GM20431 (cell line): ENCODE measurements around the gene RPL12.

Experiments
- in situ Hi-C: fragments of 300-500 bp; cut with MseI, MboI; formaldehyde crosslinking; loops from one replicate; pipeline ENCODE4 v1.15.0; 2020; ENCODE audit warnings: low sequenced_read_pairs; ENCODE audit not compliant: unreplicated experiment

RPL12 gene

DNA sequence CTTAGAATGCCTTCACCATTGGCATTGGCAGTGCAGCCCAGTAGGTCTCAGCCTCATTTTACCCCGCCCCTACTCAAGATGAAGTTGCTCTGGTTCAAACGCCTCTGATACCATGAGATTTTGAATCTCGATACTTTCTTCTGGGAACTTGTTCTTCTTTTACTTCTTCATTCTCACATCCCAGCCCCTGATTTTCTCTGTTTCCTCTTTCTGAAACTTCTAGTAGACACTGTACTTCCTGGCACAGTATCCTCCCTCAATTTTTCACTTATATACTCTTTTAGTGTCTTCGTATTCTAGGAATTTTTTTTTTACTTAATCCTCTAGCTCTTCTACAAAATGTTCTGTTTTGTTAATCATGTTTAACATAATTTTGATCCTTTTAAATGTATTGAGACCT, 40.1 kb downstream of the RPL12 start:
- in situ Hi-C loops: no loop called here

DNA sequence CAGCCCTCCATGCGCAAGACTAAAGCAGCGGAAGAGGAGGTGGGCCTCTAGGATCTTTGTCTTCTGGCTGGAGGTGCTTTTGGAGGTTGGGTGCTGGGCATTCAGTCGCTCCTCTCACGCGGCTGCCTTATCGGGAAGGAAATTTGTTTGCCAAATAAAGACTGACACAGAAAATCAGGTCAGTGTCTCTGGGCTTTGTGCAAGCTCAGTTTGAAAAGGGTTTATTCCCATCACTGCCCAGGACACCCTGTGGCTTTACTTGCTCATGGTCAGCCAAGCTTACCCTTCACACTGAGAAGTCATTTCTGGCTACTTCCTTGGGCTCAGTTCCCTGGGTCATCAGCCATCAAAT, 43.7 kb downstream of the RPL12 start:
- in situ Hi-C loops: no loop called here

DNA sequence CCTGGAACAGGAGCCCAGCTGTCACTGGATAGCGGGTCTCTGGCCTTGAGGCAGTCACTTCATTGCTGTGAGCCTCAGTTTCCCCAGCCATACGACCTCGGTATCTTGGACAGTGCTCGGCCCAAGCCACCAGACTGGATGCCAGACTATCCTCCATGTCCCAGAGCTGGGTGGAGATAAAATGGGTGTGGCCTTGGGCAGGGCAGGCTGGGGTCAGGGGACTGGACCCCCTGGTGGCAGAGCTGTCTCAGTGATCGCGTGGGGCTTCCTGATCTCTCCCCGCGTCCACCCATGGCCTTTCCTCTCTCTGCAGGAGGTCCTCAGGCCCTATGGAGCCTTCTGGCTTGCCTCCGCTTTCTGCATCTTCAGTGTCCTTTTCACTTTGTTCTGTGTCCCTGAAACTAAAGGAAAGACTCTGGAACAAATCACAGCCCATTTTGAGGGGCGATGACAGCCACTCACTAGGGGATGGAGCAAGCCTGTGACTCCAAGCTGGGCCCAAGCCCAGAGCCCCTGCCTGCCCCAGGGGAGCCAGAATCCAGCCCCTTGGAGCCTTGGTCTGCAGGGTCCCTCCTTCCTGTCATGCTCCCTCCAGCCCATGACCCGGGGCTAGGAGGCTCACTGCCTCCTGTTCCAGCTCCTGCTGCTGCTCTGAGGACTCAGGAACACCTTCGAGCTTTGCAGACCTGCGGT, 44.3 kb downstream of the RPL12 start:
- in situ Hi-C loops: no loop called here

DNA sequence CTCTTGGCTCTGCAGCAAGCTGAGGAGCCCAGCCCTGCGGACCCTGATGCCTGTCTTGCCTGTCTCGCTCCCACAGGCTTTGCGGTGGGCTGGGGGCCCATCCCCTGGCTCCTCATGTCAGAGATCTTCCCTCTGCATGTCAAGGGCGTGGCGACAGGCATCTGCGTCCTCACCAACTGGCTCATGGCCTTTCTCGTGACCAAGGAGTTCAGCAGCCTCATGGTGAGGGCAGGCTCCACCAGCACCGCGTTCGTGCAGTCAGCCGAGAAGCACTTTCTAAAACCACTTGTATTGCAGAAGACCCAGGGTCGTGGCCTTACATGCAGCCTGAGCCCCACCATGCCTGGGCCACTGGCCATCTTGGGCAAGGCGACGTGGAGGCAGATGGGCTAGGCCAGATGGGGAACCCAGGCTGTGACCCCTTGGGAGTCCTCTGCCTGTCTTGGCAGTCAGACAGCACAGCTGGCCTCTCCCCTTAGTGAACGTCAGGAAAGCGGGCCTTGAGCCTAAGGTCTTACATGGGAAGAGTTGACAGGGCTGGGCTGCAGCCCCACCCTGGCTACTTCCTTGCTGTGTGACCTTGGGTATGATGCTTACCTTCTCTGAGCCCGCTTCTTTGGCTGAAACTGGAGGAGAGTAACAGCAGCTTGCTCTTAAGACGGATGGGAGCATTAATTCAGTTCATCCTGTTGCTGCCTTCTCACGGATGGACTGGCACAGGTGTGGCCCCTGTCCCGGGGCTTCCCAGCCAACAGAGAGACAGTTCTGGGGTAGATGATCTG, 45.7 kb downstream of the RPL12 start:
- in situ Hi-C loops: no loop called here

DNA sequence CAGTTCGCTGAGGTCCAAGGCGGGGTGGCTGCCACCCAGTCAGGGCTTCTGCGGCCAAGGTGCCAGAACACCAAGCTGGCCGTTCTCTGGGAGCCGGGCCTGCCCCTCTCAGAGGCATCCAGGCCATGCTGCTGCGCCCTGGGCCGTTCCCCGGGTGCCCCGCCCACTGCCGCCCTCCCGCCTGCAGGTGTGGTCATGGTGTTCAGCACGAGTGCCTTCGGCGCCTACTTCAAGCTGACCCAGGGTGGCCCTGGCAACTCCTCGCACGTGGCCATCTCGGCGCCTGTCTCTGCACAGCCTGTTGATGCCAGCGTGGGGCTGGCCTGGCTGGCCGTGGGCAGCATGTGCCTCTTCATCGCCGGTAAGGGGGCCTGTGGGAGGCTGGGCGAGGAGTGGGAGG, 46.6 kb downstream of the RPL12 start:
- in situ Hi-C loops: no loop called here

DNA sequence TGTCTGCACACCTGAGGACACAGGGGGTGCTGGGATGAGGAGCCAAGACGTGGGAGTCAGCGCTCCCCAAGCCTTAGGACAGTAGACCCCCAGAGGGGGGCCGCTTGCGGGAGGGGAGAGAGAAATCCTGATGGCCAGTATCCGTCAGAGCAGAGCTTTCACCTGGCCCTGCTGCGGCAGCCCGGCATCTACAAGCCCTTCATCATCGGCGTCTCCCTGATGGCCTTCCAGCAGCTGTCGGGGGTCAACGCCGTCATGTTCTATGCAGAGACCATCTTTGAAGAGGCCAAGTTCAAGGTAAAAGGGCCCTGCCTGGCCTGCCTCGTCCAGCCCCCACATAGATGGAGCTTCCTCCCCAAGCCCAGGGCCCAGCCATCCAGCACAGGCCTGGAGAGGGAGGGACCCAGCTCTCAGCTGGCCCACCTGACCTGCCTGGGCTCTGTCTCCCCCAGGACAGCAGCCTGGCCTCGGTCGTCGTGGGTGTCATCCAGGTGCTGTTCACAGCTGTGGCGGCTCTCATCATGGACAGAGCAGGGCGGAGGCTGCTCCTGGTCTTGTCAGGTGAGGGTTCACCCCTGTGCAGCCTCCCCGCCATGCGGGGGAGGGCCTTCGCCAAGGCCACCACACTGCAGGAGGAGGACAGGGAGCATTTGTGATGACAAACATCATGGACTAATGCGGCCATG, 47.6 kb downstream of the RPL12 start:
- in situ Hi-C loops: no loop called here

DNA sequence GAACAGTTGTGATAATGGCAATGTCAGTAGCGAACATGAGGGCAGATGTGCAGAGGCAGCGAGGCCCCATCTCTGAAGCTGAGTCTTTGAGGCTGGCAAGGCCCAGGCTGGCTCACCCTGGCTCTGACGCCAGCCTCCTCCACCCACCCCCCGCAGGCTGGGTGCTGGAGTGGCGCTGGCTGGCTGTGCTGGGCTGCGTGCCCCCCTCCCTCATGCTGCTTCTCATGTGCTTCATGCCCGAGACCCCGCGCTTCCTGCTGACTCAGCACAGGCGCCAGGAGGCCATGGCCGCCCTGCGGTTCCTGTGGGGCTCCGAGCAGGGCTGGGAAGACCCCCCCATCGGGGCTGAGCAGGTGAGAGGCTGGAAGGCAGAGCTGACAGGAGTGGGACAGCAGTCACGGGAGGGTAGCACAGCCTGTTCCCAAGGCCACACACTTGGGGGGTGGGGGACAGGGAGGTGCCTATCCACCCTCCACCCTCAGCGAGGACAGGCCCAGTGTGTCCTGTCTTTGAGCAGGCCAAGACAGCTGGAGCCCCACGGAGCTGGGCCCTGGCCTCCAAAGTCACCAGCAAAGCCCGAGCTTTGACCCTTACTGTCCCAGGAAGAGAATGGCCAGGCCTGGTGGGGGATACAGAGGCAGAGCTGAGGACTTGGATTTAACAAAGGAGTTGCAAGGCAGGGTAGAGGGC, 48.7 kb downstream of the RPL12 start:
- in situ Hi-C loops: no loop called here

DNA sequence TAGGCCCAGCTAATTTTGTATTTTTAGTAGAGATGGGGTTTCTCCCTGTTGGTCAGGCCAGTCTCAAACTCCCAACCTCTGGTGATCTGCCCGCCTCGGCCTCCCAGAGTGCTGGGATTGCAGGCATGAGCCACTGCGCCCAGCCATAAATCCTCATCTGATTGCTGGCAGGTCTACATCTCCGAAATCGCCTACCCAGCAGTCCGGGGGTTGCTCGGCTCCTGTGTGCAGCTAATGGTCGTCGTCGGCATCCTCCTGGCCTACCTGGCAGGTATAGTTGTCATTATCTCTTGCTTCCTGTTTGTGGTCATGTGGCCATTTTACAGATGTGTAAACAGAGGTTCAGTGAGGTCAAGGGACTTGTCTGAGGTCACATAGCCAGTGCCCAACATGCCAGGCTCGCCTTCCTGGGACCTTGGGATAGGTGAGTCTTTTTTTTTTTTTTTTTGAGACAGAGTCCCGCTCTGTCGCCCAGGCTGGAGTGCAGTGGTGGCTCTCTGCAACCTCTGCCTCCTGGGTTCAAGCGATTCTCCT, 51.4 kb downstream of the RPL12 start:
- in situ Hi-C loops: no loop called here

DNA sequence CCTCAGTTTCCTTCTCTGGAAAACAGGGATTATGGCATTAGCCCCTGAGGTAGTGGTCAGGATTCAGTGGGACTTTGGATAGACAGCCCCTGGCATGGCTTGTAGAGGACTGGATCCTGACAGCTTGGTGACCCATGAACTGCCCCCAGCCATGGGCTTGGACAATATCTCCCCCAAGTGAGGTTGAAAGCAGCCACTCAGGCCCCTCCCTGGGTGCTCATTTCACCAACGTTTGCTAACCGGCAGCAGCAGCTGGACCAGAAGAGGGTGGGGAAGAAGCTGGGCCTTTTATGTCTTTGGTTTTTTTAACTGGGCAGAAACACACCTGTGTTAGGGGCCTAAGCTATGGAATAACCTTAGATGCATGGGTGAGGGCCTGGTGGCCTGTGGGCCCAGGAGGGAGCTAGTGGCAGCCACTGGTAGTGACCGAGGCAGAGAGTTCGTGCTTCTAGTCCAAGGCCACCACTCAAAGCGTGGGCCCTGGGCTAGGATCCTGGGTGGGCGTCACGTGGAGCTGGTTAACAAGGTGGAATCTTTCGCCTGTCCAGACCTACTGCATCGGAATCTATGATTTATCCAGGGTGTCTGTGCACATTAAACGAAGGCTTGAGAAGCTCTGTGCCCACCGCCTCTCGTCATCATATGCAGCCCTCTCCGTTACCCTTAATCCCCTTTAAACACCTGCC, 52.3 kb downstream of the RPL12 start:
- in situ Hi-C loops: no loop called here

DNA sequence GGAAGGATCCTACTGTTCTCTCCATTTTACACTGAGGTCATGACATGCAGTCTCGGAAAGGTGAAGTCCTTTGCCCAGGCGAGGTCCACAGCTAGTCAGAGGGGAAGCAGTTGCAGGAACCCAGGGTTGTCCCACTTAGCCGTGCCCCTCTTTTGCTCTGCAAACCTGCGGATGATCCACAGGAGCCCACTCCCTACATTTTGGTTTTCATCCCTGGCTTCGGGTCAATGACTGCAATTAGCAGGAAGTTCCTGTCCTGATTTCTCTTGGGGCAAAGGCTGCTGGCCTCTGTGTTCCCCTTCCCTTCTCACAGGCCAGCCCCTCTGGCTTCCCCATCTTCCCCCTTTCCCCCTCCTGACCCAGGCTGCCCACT, 52.9 kb downstream of the RPL12 start:
- in situ Hi-C loops: no loop called here
